Kidney capillary endothelial cell (primary cell): ENCODE measurements around the gene KCTD10.
"Not testable (repeated sequence)": the region's sequence is repeated elsewhere in the genome, so short reads cannot be mapped to it uniquely, and the experiment has no call there.

Experiments used
- DNase-seq: peaks from one replicate; pipeline ENCODE4 v3.0.0-alpha.2; 2018; ENCODE audit warnings: low spot score

The KCTD10 gene

GRCh38 chr12:109421355-109422087, 55.6 kb downstream of the KCTD10 start:
- DNase-seq, result no peak

DNA sequence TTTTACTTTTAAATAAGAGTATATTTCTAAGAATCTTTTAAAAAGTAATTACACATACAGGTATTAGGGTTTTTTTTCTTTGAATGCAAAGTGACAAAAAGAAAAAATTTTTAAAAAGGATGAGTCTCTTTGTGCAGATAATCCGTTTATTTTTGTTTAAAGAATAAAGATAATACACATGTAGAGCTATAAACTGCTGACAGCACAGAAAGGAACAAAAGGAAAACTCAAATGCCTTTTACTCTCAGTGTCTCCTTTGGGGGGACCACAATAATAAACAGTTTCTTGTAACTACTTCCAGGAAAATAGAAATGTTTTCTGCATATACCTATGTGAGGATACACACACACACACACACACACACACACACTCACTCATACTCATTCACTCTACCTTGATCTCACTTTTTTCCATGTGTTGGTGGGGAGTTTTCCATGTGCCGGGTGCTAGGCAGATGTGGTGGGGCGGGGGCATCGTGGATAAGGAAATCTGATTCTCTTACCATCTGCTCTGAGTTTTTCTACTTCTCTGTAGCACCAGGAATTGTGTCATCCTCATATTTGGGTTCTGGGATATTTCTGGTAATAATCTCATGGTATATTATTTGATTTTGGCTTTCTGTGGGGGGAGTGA, 58.1 kb downstream of the KCTD10 start:
- DNase-seq, result no peak

DNA sequence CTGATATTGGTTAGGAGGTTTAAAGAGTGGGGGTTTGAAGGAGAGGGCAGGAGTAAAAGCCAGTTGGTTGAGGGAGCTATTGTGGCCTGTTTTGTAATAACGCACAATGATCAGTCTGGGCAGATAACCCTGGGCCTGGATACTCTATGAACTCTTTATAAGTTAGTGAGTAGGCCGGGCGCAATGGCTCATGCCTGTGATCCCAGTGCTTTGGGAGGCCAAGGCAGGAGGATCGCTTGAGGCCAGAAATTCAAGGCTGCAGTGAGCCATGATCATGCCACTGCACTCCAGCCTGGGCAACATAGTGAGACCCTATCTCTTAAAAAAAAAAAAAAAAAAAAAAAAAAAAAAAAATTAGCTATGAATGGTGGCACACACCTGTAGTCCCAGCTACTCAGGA, 71.0 kb downstream of the KCTD10 start:
- not testable (repeated sequence) for DNase-seq

DNA sequence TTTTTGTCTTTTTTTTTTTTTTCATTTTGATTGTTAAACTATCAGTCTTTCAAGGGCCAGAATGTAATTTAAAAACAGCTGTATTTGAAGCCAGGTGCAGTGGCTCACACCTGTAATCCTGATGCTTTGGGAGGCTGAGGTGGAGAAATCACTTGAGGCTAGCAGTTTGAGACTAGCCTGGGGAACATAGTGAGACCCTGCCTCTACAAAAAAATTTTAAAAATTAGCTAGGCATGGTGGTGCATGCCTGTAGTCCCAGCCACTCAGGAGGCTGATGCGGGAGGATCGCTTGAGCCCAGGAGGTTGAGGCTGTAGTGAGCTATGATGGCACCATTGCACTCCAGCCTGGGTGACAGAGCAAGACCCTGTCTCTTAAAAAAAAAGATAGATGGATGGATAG, 72.3 kb downstream of the KCTD10 start:
- DNase-seq, result not testable (repeated sequence)
